NCI-H2196 treated with DMSO at 0.1 percent for 48 hours (cell line): Measurements from ENCODE around the gene ATE1.
"Not testable (repeated sequence)": the region's sequence is repeated elsewhere in the genome, so short reads cannot be mapped to it uniquely, and the experiment has no call there.

Experiments
- DNase-seq: peaks from one replicate; lab custom pipeline; 2025; ENCODE audit not compliant: unreplicated experiment; lab: John Stamatoyannopoulos, UW

ATE1 gene

DNA sequence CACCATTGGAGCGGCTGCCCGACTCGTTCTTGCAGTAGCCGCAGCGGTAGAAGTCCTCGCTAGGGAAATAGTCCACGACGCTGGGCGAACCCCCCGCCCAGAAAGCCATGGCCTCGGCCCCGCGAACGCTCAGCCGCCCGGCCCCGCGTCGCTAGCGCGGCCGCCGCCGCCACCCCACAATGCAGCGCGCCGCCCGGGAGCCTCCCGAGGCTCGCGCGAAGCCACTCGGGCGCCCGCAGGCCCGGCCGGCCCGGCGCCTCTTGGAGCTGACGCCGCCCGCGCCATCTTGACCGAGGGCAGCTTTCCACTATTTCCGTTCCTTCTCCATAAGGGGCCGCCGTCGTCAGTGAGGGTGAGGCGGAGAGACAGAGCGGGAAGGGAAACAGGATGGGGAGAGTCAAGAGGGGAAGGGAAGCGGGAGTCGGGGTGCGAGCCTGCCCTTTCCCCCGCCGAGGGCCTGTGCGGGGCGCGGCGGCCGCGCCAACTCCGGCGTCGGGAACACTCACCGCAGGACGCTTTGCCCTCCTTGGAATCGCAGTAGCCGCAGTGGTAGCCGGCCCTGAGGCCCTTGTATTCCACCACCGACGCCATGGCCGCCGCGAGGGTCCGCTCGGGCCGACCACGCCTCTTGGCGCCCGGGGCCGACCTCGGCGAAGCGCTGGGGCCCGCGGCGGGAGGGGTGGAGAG lies at the start of gene ATE1:
ATE1 (minus strand) TSS at position 191 of the 687 bp plus-strand sequence; CDS start at position 109, 82 bp downstream.
- DNase-seq, result peak; percentile 63

GRCh38 chr10:121976607-121977006 lies 48.8 kb upstream of the ATE1 start:
- DNase-seq, result no peak

GRCh38 chr10:121975295-121976086 lies 47.7 kb upstream of the ATE1 start:
- no peak for DNase-seq

DNA sequence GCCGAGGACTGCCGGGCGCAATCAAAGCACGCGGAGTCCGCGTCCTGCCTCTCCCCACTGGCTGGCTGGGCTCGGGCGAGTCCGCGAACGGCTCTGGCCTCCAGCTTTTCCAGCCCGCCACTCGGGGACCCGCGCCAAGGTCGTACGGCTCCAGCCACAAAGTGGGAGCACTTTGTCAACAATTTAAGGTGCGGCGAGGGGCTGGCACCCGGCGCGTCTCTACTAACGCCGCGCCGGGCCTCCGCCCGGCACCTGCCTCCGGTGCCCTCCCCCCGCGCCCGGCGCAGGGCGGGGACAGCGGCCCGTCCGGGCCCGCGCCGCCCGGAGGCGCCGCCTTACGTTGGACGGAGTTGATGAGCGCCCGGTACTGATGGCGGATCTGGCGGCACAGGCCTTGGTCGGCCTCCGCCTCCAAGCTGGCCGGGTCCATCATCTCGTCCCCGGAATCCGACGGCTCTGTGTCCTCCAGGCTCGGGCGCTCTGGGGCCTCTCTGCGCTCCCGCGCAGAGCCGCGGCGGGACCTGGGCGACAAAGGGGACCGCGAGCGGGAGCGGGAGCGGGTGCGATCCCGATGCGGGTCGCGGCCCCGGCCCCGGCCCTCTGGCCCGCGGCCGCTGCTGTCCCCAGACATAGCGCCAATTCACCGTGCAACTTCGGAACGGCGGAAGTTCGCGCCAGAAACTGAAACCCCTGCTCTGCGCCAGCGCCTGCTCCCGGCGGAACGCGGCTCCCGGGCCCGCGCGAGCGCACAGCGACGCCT lies 46.9 kb upstream of the ATE1 start, which contains the start of gene NSMCE4A:
NSMCE4A (minus strand) TSS at position 683 of the 760 bp plus-strand sequence; CDS start at position 631, 52 bp downstream.
- DNase-seq, result peak; percentile 27

DNA sequence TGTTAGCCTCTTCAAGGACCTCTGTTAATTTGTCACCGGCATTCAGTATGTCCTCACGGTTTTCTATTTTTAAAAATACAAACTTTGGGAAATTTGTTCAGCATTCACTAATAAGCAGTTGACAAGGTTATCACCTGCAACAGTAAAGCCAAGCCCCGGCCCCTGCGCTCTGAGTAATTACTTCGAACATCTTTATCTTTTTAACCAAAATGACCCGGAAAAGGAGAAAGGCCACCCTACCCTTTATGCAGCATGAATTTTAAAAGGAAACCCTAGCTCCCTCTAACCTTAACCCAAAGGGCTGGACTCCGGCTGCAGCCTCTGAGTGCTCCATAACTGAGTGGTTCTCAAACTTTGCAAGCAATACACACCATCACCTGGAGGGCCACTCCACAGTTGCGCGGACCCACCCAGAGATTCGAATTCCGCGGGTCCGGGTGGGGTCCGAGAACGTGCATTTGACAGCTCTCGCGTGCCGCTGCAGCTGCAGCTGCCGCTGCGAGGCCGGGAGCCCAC lies 46.2 kb upstream of the ATE1 start:
- no peak for DNase-seq

DNA sequence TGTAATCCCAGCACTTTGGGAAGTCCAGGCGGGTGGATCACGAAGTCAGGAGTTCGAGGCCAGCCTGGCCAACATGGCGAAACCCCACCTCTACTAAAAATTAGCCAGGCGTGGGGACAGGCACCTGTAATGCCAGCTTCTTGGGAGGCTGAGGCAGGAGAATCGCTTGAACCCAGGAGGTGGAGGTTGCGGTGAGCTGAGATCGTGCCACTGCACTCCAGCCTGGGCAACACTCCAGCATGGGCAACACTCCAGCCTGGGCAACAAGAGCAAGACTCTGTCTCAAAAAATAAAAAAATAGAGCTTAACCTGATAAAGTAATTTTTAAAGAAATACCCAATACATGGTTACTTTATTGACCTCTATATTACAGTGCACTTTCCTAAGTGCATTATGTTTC lies 41.3 kb upstream of the ATE1 start:
- not testable (repeated sequence) for DNase-seq

DNA sequence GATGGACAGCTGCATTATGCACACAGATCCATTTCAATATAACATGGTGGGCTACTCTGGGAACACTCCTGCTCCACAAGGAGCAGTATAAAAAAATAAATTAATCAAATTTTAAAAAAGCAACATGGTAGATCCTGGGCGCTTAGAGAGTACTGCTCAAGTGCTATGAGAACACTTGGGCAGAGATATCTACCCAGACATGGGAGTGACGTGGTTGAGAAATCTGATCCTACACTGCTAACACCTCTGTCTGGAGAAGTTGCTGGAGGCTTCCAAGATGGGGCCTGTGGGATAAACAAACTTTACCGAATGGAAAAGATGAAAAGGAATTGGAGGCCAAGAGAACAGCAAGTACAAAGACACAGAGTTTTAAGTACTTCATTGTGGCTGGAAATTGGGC lies 38.2 kb upstream of the ATE1 start:
- no peak for DNase-seq

GRCh38 chr10:121961456-121961855 lies 33.6 kb upstream of the ATE1 start:
- DNase-seq, result no peak

- DNase-seq, result no peak
Observed at GRCh38 chr10:121959671-121960070, 31.8 kb upstream of the ATE1 start.

- DNase-seq, result no peak
Observed at GRCh38 chr10:121956111-121957061, 28.6 kb upstream of the ATE1 start.

DNA sequence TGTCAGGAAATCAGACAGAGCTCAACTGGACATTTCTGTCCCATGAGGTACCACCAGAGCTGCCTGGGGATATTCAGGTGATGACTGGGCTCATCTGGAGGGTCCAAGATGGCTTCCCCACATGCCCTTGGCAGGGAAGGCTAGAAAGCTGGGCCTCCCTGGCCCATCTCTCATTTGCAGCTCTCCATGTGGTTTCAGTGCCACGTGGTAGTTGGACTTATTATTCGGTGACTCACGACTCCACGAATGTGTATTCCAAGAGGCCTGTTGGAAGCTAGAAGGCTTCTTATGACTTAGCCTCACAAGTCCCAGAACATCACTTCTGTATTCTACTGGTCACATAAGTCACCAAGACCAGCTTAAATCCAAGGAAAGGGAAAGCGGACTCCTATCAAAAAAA lies 24.4 kb upstream of the ATE1 start:
- no peak for DNase-seq

- DNase-seq, result no peak
Observed at GRCh38 chr10:121949451-121949850, 21.6 kb upstream of the ATE1 start.

GRCh38 chr10:121949049-121949448 lies 21.2 kb upstream of the ATE1 start:
- no peak for DNase-seq

GRCh38 chr10:121947343-121948330 lies 19.8 kb upstream of the ATE1 start:
- DNase-seq, result no peak

DNA sequence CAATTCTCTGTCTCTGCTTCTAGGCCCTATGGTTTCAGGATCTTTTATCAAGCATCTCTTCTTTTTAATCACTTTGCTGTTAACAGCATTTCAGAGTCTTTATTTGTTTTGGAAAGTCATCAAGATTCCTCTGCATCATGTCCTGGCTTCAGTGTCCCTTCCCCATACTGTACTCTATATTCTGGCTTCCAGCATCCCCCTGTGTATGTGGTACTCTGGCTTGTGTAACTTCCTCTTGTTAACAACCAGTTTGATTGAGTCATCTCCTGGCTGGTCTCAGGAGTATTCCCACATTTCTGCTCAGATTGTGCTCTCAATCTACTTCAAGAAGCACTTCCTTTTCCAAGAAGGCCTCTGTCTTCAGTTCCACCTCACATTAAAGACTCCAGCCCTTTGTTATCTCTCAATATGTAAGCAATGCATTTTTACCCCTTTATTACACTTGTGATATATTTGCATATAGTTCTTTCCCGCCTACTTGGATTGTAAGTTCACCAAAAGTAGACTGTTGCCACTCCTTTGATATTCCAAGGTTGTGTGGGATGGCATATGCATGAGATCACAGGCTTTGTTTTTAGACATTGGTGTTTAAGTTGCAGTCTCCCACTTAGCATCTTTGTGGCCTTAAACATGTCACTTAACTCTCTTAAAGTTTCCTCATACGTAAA lies 15.1 kb upstream of the ATE1 start:
- no peak for DNase-seq

- no peak for DNase-seq
Observed at GRCh38 chr10:121941532-121941931, 13.7 kb upstream of the ATE1 start.

DNA sequence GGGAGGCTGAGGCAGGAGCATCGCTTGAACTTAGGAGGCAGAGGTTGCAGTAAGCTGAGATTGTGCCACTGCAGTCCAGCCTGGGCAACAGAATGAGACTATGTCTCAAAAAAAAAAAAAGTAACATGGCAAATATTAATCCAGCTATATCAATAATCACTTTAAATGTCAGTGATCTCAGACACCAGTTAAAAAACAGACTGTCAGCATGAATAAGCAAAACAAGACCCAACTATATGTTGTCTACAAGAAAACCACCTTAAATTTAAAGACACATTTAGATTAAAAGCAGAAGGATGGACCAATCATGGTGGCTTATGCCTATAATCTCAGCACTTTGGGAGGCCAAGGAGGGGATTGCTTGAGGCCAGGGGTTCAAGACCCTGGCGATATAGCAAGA lies 8.5 kb upstream of the ATE1 start:
- DNase-seq, result no peak

DNA sequence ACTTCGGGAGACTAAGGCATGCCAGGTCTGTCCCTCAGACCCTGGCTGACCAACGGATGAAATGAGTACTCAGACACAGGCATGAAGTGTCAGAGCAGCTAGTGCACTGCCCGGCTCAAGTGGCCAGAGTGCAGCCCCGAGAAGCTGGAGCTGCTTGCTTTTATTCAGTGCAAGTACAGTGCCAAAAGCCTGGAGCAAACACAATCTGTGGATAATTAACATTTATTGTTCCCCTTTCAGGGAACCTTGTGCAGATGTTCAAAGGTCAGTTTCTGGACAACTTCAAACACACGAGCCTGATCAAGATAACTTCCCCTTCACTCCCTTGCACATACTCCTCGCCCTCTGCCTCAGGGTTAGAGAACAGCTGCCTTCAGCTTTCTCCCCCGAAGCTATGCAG lies 7.9 kb upstream of the ATE1 start:
- DNase-seq, result no peak
